SU-DHL-6 (cell line): ENCODE measurements around the gene KCNH4.

ENCODE experiments used
- CTCF ChIP-seq: fragments of 200-600 bp; sonication (generic); IDR thresholded peaks from one replicate; pipeline ENCODE4 v1.5.1; 2017; ENCODE audit warnings: antibody characterized with exemption, mild to moderate bottlenecking, low read length, moderate library complexity; ENCODE audit not compliant: insufficient read depth, poor library complexity, severe bottlenecking
- EZH2phosphoT487 ChIP-seq: fragments of 200-600 bp; sonication (generic), shearing (Covaris generic); conservative IDR thresholded peaks from 2 replicates; pipeline ENCODE4 v1.6.1; 2018; ENCODE audit warnings: mild to moderate bottlenecking, antibody characterized with exemption, low read length, moderate library complexity, mixed read lengths

GRCh38 chr17:42135151-42135550 lies 45.8 kb downstream of the KCNH4 start:
- TF ChIP-seq CTCF (no peak), EZH2phosphoT487 (no peak)
